ENCODE measurements around the gene SYNCRIP. TPM values are rescaled to one million over a fixed set of nuclear protein-coding genes. Genes with fewer than 3 reads are reported as not detected.

SYNCRIP gene
- total and polyA plus RNA-seq, 2 of the 13 experiments (the other 11 are each of a cell fraction or from before 2014, with no cell fraction given): 8.1 to 112 TPM

DNA sequence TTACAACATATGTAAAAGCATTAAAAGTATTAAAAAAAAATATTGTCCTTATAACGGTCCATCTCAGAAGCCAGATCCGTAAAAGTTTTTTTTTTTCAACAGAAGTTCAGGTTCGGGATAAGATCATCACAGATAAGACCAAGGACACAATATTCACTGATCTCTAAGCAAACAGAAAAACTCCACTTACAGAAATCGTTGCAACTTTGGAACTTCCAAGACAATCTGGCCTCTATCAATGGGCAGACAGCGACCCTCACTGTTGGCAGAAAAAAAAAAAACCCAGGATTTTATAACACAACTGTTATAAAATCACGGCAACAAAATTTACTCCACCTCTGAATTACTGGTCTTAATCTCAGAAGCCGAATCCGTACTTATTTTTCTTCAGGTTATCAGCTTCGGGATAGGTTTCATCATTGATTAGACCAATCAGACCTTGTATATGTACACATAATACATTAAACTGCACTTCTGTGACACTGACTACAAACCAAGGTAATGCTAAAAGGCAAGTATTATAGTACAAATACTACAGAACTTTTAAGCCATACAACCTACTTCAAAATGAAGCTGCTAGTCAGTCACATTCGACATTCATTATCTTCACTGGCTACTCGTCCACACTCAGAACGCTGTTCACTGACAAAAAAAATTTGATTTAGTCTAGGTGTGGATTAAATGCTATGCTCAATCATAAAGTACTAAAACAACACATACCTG lies 34.7 kb upstream of the SYNCRIP start (continued):
- no peak for TF ChIP-seq ZNF567 (CRISPR knock-in tag; IDR thresholded peaks at IDR 0.05; ENCODE audit: borderline replicate concordance)
- TF ChIP-seq, protein P1, sequence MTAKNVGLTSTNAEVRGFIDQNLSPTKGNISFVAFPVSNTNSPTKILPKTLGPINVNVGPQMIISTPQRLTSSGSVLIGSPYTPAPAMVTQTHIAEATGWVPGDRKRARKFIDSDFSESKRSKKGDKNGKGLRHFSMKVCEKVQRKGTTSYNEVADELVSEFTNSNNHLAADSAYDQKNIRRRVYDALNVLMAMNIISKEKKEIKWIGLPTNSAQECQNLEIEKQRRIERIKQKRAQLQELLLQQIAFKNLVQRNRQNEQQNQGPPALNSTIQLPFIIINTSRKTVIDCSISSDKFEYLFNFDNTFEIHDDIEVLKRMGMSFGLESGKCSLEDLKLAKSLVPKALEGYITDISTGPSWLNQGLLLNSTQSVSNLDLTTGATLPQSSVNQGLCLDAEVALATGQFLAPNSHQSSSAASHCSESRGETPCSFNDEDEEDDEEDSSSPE (CRISPR knock-in tag; IDR thresholded peaks at IDR 0.05): no peak
- TF ChIP-seq, protein P2, sequence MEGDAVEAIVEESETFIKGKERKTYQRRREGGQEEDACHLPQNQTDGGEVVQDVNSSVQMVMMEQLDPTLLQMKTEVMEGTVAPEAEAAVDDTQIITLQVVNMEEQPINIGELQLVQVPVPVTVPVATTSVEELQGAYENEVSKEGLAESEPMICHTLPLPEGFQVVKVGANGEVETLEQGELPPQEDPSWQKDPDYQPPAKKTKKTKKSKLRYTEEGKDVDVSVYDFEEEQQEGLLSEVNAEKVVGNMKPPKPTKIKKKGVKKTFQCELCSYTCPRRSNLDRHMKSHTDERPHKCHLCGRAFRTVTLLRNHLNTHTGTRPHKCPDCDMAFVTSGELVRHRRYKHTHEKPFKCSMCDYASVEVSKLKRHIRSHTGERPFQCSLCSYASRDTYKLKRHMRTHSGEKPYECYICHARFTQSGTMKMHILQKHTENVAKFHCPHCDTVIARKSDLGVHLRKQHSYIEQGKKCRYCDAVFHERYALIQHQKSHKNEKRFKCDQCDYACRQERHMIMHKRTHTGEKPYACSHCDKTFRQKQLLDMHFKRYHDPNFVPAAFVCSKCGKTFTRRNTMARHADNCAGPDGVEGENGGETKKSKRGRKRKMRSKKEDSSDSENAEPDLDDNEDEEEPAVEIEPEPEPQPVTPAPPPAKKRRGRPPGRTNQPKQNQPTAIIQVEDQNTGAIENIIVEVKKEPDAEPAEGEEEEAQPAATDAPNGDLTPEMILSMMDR (CRISPR knock-in tag; IDR thresholded peaks at IDR 0.05): peak; percentile 43; the same call in 1 of the 2 replicates
- no peak for TF ChIP-seq ZNF878 (CRISPR knock-in tag; IDR thresholded peaks at IDR 0.05)
- TF ChIP-seq SP2 (CRISPR knock-in tag; IDR thresholded peaks at IDR 0.05): no peak
- TF ChIP-seq JARID2 (CRISPR knock-in tag; IDR thresholded peaks at IDR 0.05; ENCODE audit: insufficient replicate concordance): no peak
- TF ChIP-seq KLF9 (CRISPR knock-in tag; IDR thresholded peaks at IDR 0.05; ENCODE audit: low read depth): no peak
- TF ChIP-seq FOXJ3 (CRISPR knock-in tag; IDR thresholded peaks at IDR 0.05; ENCODE audit: borderline replicate concordance): no peak
- no peak for TF ChIP-seq CBX2 (IDR thresholded peaks at IDR 0.05; ENCODE audit: low read depth, low read length)
- TF ChIP-seq CBX2 (CRISPR knock-in tag; IDR thresholded peaks at IDR 0.05; ENCODE audit: low read depth): no peak
- no peak for TF ChIP-seq RARA (CRISPR knock-in tag; IDR thresholded peaks at IDR 0.05)
- TF ChIP-seq THAP11 (CRISPR knock-in tag; IDR thresholded peaks at IDR 0.05): no peak
- peak; percentile 57; the same call in 1 of the 2 replicates for TF ChIP-seq KDM5A (IDR thresholded peaks at IDR 0.05; ENCODE audit: borderline replicate concordance, low read length)
- TF ChIP-seq CBFB (CRISPR knock-in tag; IDR thresholded peaks at IDR 0.05): no peak
- TF ChIP-seq, protein P3, sequence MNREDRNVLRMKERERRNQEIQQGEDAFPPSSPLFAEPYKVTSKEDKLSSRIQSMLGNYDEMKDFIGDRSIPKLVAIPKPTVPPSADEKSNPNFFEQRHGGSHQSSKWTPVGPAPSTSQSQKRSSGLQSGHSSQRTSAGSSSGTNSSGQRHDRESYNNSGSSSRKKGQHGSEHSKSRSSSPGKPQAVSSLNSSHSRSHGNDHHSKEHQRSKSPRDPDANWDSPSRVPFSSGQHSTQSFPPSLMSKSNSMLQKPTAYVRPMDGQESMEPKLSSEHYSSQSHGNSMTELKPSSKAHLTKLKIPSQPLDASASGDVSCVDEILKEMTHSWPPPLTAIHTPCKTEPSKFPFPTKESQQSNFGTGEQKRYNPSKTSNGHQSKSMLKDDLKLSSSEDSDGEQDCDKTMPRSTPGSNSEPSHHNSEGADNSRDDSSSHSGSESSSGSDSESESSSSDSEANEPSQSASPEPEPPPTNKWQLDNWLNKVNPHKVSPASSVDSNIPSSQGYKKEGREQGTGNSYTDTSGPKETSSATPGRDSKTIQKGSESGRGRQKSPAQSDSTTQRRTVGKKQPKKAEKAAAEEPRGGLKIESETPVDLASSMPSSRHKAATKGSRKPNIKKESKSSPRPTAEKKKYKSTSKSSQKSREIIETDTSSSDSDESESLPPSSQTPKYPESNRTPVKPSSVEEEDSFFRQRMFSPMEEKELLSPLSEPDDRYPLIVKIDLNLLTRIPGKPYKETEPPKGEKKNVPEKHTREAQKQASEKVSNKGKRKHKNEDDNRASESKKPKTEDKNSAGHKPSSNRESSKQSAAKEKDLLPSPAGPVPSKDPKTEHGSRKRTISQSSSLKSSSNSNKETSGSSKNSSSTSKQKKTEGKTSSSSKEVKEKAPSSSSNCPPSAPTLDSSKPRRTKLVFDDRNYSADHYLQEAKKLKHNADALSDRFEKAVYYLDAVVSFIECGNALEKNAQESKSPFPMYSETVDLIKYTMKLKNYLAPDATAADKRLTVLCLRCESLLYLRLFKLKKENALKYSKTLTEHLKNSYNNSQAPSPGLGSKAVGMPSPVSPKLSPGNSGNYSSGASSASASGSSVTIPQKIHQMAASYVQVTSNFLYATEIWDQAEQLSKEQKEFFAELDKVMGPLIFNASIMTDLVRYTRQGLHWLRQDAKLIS (CRISPR knock-in tag; IDR thresholded peaks at IDR 0.05): 0 out of 2 replicates have a peak, but pooled peaks have one; percentile 6
- no peak for TF ChIP-seq ZNF263 (CRISPR knock-in tag; IDR thresholded peaks at IDR 0.05)
- TF ChIP-seq, protein P4, sequence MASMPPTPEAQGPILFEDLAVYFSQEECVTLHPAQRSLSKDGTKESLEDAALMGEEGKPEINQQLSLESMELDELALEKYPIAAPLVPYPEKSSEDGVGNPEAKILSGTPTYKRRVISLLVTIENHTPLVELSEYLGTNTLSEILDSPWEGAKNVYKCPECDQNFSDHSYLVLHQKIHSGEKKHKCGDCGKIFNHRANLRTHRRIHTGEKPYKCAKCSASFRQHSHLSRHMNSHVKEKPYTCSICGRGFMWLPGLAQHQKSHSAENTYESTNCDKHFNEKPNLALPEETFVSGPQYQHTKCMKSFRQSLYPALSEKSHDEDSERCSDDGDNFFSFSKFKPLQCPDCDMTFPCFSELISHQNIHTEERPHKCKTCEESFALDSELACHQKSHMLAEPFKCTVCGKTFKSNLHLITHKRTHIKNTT (CRISPR knock-in tag; IDR thresholded peaks at IDR 0.05): no peak
- no peak for TF ChIP-seq YY1 (IDR thresholded peaks at IDR 0.05; ENCODE audit: insufficient read depth, insufficient replicate concordance, low read depth, low read length)
- TF ChIP-seq ZNF430 (CRISPR knock-in tag; IDR thresholded peaks at IDR 0.05): no peak
- TF ChIP-seq, protein P5, sequence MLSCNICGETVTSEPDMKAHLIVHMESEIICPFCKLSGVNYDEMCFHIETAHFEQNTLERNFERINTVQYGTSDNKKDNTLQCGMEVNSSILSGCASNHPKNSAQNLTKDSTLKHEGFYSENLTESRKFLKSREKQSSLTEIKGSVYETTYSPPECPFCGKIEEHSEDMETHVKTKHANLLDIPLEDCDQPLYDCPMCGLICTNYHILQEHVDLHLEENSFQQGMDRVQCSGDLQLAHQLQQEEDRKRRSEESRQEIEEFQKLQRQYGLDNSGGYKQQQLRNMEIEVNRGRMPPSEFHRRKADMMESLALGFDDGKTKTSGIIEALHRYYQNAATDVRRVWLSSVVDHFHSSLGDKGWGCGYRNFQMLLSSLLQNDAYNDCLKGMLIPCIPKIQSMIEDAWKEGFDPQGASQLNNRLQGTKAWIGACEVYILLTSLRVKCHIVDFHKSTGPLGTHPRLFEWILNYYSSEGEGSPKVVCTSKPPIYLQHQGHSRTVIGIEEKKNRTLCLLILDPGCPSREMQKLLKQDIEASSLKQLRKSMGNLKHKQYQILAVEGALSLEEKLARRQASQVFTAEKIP (CRISPR knock-in tag; IDR thresholded peaks at IDR 0.05; ENCODE audit: borderline replicate concordance): no peak
- TF ChIP-seq MBD4 (IDR thresholded peaks at IDR 0.05; ENCODE audit: borderline replicate concordance, low read length): 0 out of 2 replicates have a peak, but pooled peaks have one; percentile 28

Measured in HepG2 (cell line).